ENCODE measurements around the gene ORMDL2. TPM values are rescaled to one million over a fixed set of nuclear protein-coding genes. Genes with fewer than 3 reads are reported as not detected.
A peak's percentile ranks its signal among the peaks of the same experiment; 100 is the strongest.

ORMDL2 gene
- total and polyA plus RNA-seq, 2 donors (not counting 1 experiment from before 2014, with no cell fraction given) = 26.9 to 54.5 TPM

DNA sequence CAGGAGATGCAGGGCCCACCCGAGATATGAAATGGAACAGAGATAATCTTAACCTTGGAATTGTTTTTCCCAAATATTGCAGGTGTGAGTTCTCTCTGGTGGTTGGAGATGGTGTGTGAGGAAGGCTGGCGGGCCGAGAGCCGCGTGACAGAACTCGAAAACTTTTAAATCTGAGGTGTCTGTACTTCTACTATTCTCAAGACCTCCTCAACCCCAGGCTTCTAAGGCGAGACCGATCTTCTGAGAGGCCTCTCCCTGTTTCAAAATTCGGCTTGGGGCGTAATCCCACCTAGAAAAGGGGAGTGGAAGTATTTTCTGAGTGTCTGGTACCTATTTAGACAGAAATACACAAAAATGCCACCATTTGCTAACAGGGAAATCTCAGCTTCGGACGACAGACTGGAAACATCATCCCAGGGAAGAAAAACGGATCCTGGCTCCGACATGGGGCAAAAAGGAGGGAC lies 928 bp upstream of the ORMDL2 start:
- Histone ChIP-seq H3K79me2 (ENCODE audit: control insufficient read depth, insufficient read depth, low read length) (peaks cover 70% of the 10 kb centered on the region), H3K4me2 (ENCODE audit: extremely low read depth, insufficient read depth, low read length) (peak overlapping the region; percentile 55), H3K36me3 (ENCODE audit: control insufficient read depth, insufficient read depth, low read length) (peaks cover 10% of the 10 kb centered on the region), H3K27ac (ENCODE audit: insufficient read depth, low read length) (peak overlapping the region; percentile 91), H2AFZ (ENCODE audit: low read length) (peak overlapping the region; percentile 87), H4K20me1 (ENCODE audit: control insufficient read depth, extremely low read depth, insufficient read depth, low read length) (peaks cover 2% of the 10 kb centered on the region), H3K4me3 (replicated peaks in 1 of 4; ENCODE audit: control extremely low read depth in 1 of 4, insufficient read depth in 1 of 4, low read depth in 3 of 4, low read length in 4 of 4) (peak overlapping the region; percentile 85 to 100 (median 96)), H3K9me3 (ENCODE audit: control insufficient read depth, insufficient read depth, low read depth, low read length) (no peaks in the 10 kb centered on the region), H3K27me3 (ENCODE audit: control insufficient read depth, insufficient read depth, low read length) (no peaks in the 10 kb centered on the region), H3K9ac (ENCODE audit: insufficient read depth, low read length) (peak overlapping the region; percentile 80), H3K4me1 (ENCODE audit: control insufficient read depth, extremely low read depth, insufficient read depth, low read length) (peaks cover 3% of the 10 kb centered on the region)
- DNase-seq (ENCODE audit: low read depth in 2 of 2) = no peak
- TF ChIP-seq CTCF (conservative IDR thresholded peaks at IDR 0.05 in 1 of 2, IDR thresholded peaks at IDR 0.05 in 1 of 2; ENCODE audit: low read depth in 1 of 2, low read length in 2 of 2) (no peak), EZH2 (IDR thresholded peaks at IDR 0.05; ENCODE audit: low read length, missing control alignments) (no peak)

DNA sequence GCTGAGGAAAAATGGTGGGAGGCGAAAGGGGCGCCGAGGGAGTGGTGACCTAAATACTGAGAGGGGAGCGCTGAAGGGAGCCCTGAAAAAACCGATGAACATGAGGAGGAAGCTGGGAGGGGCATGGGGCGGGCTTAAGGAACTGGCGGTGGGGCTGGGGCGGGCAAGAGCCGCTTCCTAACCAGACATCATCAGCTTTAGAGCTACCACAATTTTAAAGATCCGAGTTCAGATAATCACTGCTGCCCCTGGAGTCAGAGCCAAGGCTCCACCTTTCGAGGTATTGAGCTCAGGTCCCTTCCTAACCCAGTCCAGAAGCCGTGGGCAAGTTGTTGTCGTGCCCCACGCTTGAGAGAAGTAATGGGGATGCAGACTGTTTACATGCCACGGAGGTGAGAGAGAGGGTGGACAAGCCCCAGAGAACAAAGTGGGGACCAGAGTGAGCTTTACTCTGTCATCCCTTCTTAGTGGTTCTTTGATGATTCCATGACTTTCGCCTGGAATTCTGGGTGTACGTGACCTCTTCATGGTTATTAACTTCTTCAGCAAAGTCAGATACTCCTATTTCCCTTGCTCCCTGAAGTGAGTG lies 393 bp downstream of the ORMDL2 start:
- H3K27ac ChIP-seq (ENCODE audit: insufficient read depth, low read length) = peak overlapping the region; percentile 85

GRCh38 chr12:55818886-55819285 lies 1.0 kb downstream of the ORMDL2 start:
- DNase-seq (ENCODE audit: low read depth in 2 of 2) = peak; percentile 53 to 65
- H3K27me3 ChIP-seq (ENCODE audit: control insufficient read depth, insufficient read depth, low read length) = no peaks in the 10 kb centered on the region
- peaks cover 50% of the 10 kb centered on the region for H3K79me2 ChIP-seq (ENCODE audit: control insufficient read depth, insufficient read depth, low read length)
- peak overlapping the region; percentile 85 for H3K27ac ChIP-seq (ENCODE audit: insufficient read depth, low read length)
- peak overlapping the region in 3 of 4 experiments; percentile 83 to 100 (median 97) for H3K4me3 ChIP-seq (replicated peaks in 1 of 4; ENCODE audit: control extremely low read depth in 1 of 4, insufficient read depth in 1 of 4, low read depth in 3 of 4, low read length in 4 of 4)
- peaks cover 16% of the 10 kb centered on the region for H3K36me3 ChIP-seq (ENCODE audit: control insufficient read depth, insufficient read depth, low read length)
- no peaks in the 10 kb centered on the region for H3K9me3 ChIP-seq (ENCODE audit: control insufficient read depth, insufficient read depth, low read depth, low read length)
- peak overlapping the region; percentile 72 for H3K9ac ChIP-seq (ENCODE audit: insufficient read depth, low read length)
- H3K4me2 ChIP-seq (ENCODE audit: extremely low read depth, insufficient read depth, low read length) = peak overlapping the region; percentile 92
- no peak for TF ChIP-seq EZH2 (IDR thresholded peaks at IDR 0.05; ENCODE audit: low read length, missing control alignments)
- no peak for TF ChIP-seq CTCF (conservative IDR thresholded peaks at IDR 0.05 in 1 of 2, IDR thresholded peaks at IDR 0.05 in 1 of 2; ENCODE audit: low read depth in 1 of 2, low read length in 2 of 2)
- H4K20me1 ChIP-seq (ENCODE audit: control insufficient read depth, extremely low read depth, insufficient read depth, low read length) = peaks cover under 1% of the 10 kb centered on the region
- peaks cover 3% of the 10 kb centered on the region for H3K4me1 ChIP-seq (ENCODE audit: control insufficient read depth, extremely low read depth, insufficient read depth, low read length)
- no peak overlapping the region for H2AFZ ChIP-seq (ENCODE audit: low read length)

More for the DNA sequence above, 393 bp downstream of the ORMDL2 start:
- Histone ChIP-seq H3K4me3 (replicated peaks in 1 of 4; ENCODE audit: control extremely low read depth in 1 of 4, insufficient read depth in 1 of 4, low read depth in 3 of 4, low read length in 4 of 4) (peak overlapping the region; percentile 83 to 100 (median 94)), H3K27me3 (ENCODE audit: control insufficient read depth, insufficient read depth, low read length) (no peaks in the 10 kb centered on the region), H3K4me1 (ENCODE audit: control insufficient read depth, extremely low read depth, insufficient read depth, low read length) (peaks cover 3% of the 10 kb centered on the region), H2AFZ (ENCODE audit: low read length) (peak overlapping the region; percentile 80), H3K9ac (ENCODE audit: insufficient read depth, low read length) (peak overlapping the region; percentile 72), H3K9me3 (ENCODE audit: control insufficient read depth, insufficient read depth, low read depth, low read length) (no peaks in the 10 kb centered on the region), H3K79me2 (ENCODE audit: control insufficient read depth, insufficient read depth, low read length) (peaks cover 57% of the 10 kb centered on the region), H3K4me2 (ENCODE audit: extremely low read depth, insufficient read depth, low read length) (peak overlapping the region; percentile 92), H4K20me1 (ENCODE audit: control insufficient read depth, extremely low read depth, insufficient read depth, low read length) (peaks cover 2% of the 10 kb centered on the region), H3K36me3 (ENCODE audit: control insufficient read depth, insufficient read depth, low read length) (peaks cover 16% of the 10 kb centered on the region)
- TF ChIP-seq CTCF (conservative IDR thresholded peaks at IDR 0.05 in 1 of 2, IDR thresholded peaks at IDR 0.05 in 1 of 2; ENCODE audit: low read depth in 1 of 2, low read length in 2 of 2) (no peak), EZH2 (IDR thresholded peaks at IDR 0.05; ENCODE audit: low read length, missing control alignments) (no peak)
- peak in 1 of 2 donors; percentile 23 for DNase-seq (ENCODE audit: low read depth in 2 of 2)

All from fibroblast of lung (primary cell).